ENCODE data around the gene NIT1. TPM values are rescaled to one million over a fixed set of nuclear protein-coding genes. Genes with fewer than 3 reads are reported as not detected.

Gene NIT1
- total RNA-seq, 5 donors from 2014 or later (not counting 1 experiment from before 2014, with no cell fraction given), result 23.4 to 44.7 (median 41.7) TPM

DNA sequence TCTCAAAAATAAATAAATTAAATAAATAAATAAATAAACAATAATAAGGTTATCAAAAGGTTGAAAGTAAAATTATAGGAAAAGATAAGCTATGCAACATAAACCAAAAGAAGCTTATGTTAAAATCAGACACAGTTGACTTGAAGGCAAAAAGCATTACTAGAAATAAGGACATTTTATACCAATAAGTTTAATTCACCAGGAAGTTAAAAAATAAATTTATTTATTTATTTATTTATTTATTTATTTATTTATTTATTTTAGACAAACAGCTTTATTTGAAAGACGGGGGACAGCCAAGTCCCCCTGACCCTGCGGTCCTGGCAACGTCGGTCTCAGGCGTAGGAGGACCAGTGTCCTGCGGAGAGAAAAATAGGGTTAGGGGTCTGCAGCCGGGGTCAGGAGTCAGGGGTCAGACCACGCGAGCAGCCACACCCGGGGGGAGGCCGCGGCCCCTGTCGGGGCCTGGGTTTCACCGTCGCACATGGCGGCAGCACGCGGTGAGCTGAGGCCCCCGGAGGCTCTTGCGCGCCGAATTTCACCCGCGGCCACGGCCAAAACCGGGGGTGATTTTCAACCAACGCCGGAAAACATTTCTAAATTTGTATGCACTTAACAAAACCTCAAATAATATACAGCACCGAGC is 23.0 kb downstream of the NIT1 start:
- Mint-ChIP-seq H3K9me3 (no peaks in the 10 kb centered on the region), H3K27me3 (no peaks in the 10 kb centered on the region), H3K4me1 (peaks cover 0 to 6% (median 4%) of the 10 kb centered on the region in 3 donors), H3K36me3 (no peaks in the 10 kb centered on the region), H3K4me3 (no peak overlapping the region), H3K27ac (no peak overlapping the region)
- no peak for DNase-seq
- no peaks in the 10 kb centered on the region for H3K36me3 ChIP-seq (ENCODE audit: control insufficient read depth in 2 of 2, extremely low read depth in 1 of 2, insufficient read depth in 1 of 2, low read length in 1 of 2)
- no peak for ATAC-seq (replicated peaks in 1 of 4)
- H3K9me3 ChIP-seq, result no peaks in the 10 kb centered on the region
- 97% methylated on average over 19 of the region's 29 CpGs for WGBS (ENCODE audit: insufficient coverage)
- CTCF ChIA-PET, result interaction anchor here (0.5 to 1.5 kb wide), 7 partner anchors 13 to 363 kb away, joined by 3 to 4 read pairs (median 4); no protein-coding TSS in a partner anchor
- H3K27ac ChIP-seq (ENCODE audit: low read length), result no peak overlapping the region
- POLR2A ChIA-PET, result interaction anchor here in 1 of 2 donors (0.6 kb wide), 1 partner anchor 12 kb away, joined by 5 read pairs; no protein-coding TSS in a partner anchor
- H3K4me1 ChIP-seq (ENCODE audit: control insufficient read depth in 1 of 2, extremely low read depth in 1 of 2, insufficient read depth in 2 of 2, low read length in 2 of 2), result peaks cover 0 to 5% of the 10 kb centered on the region in 2 experiments
- H3K4me3 ChIP-seq (ENCODE audit: control insufficient read depth in 1 of 2, extremely low read depth in 1 of 2, low read length in 1 of 2), result no peak overlapping the region
- H3K27me3 ChIP-seq (replicated peaks in 1 of 2; ENCODE audit: control insufficient read depth in 2 of 2, extremely low read depth in 1 of 2, insufficient read depth in 2 of 2, low read length in 1 of 2), result no peaks in the 10 kb centered on the region

DNA sequence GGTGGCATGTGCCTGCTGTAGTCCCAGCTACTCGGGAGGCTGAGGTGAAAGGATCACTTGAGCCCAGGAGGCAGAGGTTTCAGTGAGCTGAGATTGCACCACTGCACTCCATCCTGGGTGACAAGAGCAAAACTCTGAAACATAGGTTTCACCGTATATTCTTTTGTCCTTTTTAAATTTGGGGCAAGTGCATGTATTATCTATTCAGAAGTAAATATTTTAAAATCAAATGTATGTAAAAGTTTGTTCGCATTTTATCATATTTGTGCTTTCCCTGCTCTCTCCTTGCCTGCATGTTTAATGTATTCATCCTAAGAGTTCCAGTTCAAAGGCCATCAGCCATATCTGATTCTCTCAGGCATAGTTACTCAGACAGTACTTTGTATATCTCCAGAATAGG is 27.9 kb downstream of the NIT1 start:
- Histone ChIP-seq H3K27me3 (replicated peaks in 1 of 2; ENCODE audit: control insufficient read depth in 2 of 2, extremely low read depth in 1 of 2, insufficient read depth in 2 of 2, low read length in 1 of 2) (no peaks in the 10 kb centered on the region), H3K4me3 (ENCODE audit: control insufficient read depth in 1 of 2, extremely low read depth in 1 of 2, low read length in 1 of 2) (no peak overlapping the region), H3K4me1 (ENCODE audit: control insufficient read depth in 1 of 2, extremely low read depth in 1 of 2, insufficient read depth in 2 of 2, low read length in 2 of 2) (no peaks in the 10 kb centered on the region), H3K27ac (ENCODE audit: low read length) (no peak overlapping the region), H3K36me3 (ENCODE audit: control insufficient read depth in 2 of 2, extremely low read depth in 1 of 2, insufficient read depth in 1 of 2, low read length in 1 of 2) (no peaks in the 10 kb centered on the region), H3K9me3 (no peaks in the 10 kb centered on the region)
- no peaks in the 10 kb centered on the region for H3K27me3 Mint-ChIP-seq
- no peaks in the 10 kb centered on the region for H3K4me1 Mint-ChIP-seq
- WGBS (ENCODE audit: insufficient coverage), result 71% methylated on average over 1 of the region's 3 CpGs
- no peak overlapping the region for H3K27ac Mint-ChIP-seq
- POLR2A ChIA-PET, result interaction anchor here (0.6 kb wide), 2 partner anchors 23 to 342 kb away, joined by 3 to 4 read pairs; no protein-coding TSS in a partner anchor
- CTCF ChIA-PET, result interaction anchor here in 1 of 2 donors (0.6 to 0.7 kb wide), 2 partner anchors 30 to 76 kb away, joined by 3 read pairs; partner anchors contain the start of gene ARHGAP30
- no peak overlapping the region for H3K4me3 Mint-ChIP-seq
- ATAC-seq (replicated peaks in 1 of 4), result no peak
- H3K36me3 Mint-ChIP-seq, result no peaks in the 10 kb centered on the region
- no peaks in the 10 kb centered on the region for H3K9me3 Mint-ChIP-seq
- DNase-seq, result no peak

DNA sequence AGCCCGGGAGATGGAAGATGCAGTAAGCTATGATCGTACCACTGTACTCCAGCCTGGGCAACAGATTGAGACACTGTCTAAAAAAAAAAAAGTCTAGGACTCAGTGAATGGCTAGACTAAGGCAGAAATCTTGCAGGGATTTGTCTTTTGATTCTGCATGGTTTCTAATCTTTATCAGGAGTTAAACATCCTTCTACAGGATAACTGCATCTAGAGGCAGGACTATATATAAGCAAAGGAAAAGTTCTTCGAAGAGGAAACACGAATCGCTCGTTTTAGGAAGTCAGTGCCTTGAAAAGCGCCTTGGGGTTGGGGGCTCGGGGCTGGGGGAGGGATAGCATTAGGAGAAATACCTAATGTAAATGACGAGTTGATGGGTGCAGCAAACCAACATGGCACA is 35.3 kb downstream of the NIT1 start:
- ATAC-seq (replicated peaks in 1 of 4) (peak in 1 of 4 experiments; percentile 10), DNase-seq (no peak)
- 83% methylated on average over 2 of the region's 9 CpGs for WGBS (ENCODE audit: insufficient coverage)
- Histone ChIP-seq H3K4me1 (ENCODE audit: control insufficient read depth in 1 of 2, extremely low read depth in 1 of 2, insufficient read depth in 2 of 2, low read length in 2 of 2) (peaks cover 12 to 16% of the 10 kb centered on the region in 2 experiments), H3K9me3 (no peaks in the 10 kb centered on the region), H3K36me3 (ENCODE audit: control insufficient read depth in 2 of 2, extremely low read depth in 1 of 2, insufficient read depth in 1 of 2, low read length in 1 of 2) (peaks cover 3 to 13% of the 10 kb centered on the region in 2 donors), H3K27me3 (replicated peaks in 1 of 2; ENCODE audit: control insufficient read depth in 2 of 2, extremely low read depth in 1 of 2, insufficient read depth in 2 of 2, low read length in 1 of 2) (peaks cover 0 to 2% of the 10 kb centered on the region in 2 experiments), H3K4me3 (ENCODE audit: control insufficient read depth in 1 of 2, extremely low read depth in 1 of 2, low read length in 1 of 2) (peak overlapping the region; percentile 88 to 93), H3K27ac (ENCODE audit: low read length) (peak overlapping the region; percentile 97)
- POLR2A ChIA-PET, result interaction anchor here (0.6 to 3.5 kb wide), 14 partner anchors 8 to 151 kb away, joined by 3 to 18 read pairs (median 4); partner anchors contain the start of genes DEDD (in 1 of the 2), PPOX (in 1 of the 2), TOMM40L (in 1 of the 2) and USF1 (in 1 of the 2)
- peaks cover 23 to 29% (median 27%) of the 10 kb centered on the region in 3 donors for H3K4me1 Mint-ChIP-seq
- H3K27me3 Mint-ChIP-seq, result no peaks in the 10 kb centered on the region
- H3K4me3 Mint-ChIP-seq, result peak overlapping the region; percentile 94 to 98 (median 97)
- CTCF ChIA-PET, result interaction anchor here in 1 of 2 donors (0.6 to 3.3 kb wide), 6 partner anchors 12 to 385 kb away, joined by 3 to 20 read pairs (median 5); partner anchors contain the start of genes DEDD, PPOX and TOMM40L
- peak overlapping the region; percentile 99 to 100 for H3K27ac Mint-ChIP-seq
- no peaks in the 10 kb centered on the region for H3K9me3 Mint-ChIP-seq
- peaks cover 13% of the 10 kb centered on the region for H3K36me3 Mint-ChIP-seq

GRCh38 chr1:161153682-161154337 is 35.9 kb downstream of the NIT1 start, which contains the start of gene UFC1:
Gene UFC1 (plus strand): TSS chr1:161153978. CDS start chr1:161153998, 20 bp downstream.
- Mint-ChIP-seq H3K4me3 (peak within 1 kb of the TSS; percentile 94 to 98 (median 97)), H3K27ac (peak within 1 kb of the TSS; percentile 99 to 100), H3K4me1 (peaks cover 27 to 34% (median 33%) of the 10 kb centered on the region in 3 donors), H3K9me3 (no peaks in the 10 kb centered on the region), H3K27me3 (no peaks in the 10 kb centered on the region), H3K36me3 (peaks cover 15% of the 10 kb centered on the region)
- 1% methylated on average over 31 of the region's 33 CpGs for WGBS (ENCODE audit: insufficient coverage)
- peaks cover 12 to 19% of the 10 kb centered on the region in 2 experiments for H3K4me1 ChIP-seq (ENCODE audit: control insufficient read depth in 1 of 2, extremely low read depth in 1 of 2, insufficient read depth in 2 of 2, low read length in 2 of 2)
- ATAC-seq (replicated peaks in 1 of 4) (peak; percentile 93 to 97 (median 96)), DNase-seq (peak; percentile 72 to 94 (median 82))
- H3K36me3 ChIP-seq (ENCODE audit: control insufficient read depth in 2 of 2, extremely low read depth in 1 of 2, insufficient read depth in 1 of 2, low read length in 1 of 2), result peaks cover 3 to 19% of the 10 kb centered on the region in 2 donors
- H3K27ac ChIP-seq (ENCODE audit: low read length), result peak within 1 kb of the TSS; percentile 97
- POLR2A ChIA-PET, result interaction anchor here (0.6 to 3.5 kb wide), 13 partner anchors 8 to 132 kb away, joined by 3 to 18 read pairs (median 3); partner anchors contain the start of genes DEDD (in 1 of the 2), PPOX (in 1 of the 2), TOMM40L (in 1 of the 2) and USF1 (in 1 of the 2)
- no peaks in the 10 kb centered on the region for H3K9me3 ChIP-seq
- CTCF ChIA-PET, result interaction anchor here in 1 of 2 donors (0.6 to 3.3 kb wide), 7 partner anchors 12 to 386 kb away, joined by 3 to 20 read pairs (median 4); partner anchors contain the start of genes DEDD, PPOX and TOMM40L
- H3K27me3 ChIP-seq (replicated peaks in 1 of 2; ENCODE audit: control insufficient read depth in 2 of 2, extremely low read depth in 1 of 2, insufficient read depth in 2 of 2, low read length in 1 of 2), result peaks cover 0 to 2% of the 10 kb centered on the region in 2 experiments
- H3K4me3 ChIP-seq (ENCODE audit: control insufficient read depth in 1 of 2, extremely low read depth in 1 of 2, low read length in 1 of 2), result peak within 1 kb of the TSS; percentile 88 to 93

DNA sequence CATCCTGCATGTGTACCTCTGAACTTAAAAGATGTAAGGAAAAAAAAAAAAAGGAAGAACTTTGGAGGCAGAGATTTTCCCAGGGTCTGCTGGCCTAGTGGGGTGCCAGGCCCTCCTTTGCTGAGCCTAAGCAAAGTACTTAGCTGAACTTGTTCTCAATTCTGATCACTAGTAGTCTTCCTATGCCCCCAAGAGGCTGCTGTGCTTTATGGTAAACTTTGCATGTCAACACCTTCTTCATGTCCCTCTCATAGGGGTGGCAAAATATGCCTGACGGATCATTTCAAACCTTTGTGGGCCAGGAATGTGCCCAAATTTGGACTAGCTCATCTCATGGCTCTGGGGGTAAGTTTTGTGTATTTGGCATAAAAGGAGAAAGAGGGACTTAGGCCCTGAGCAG is 40.0 kb downstream of the NIT1 start:
- H3K4me1 Mint-ChIP-seq, result peaks cover 64 to 71% (median 68%) of the 10 kb centered on the region in 3 donors
- Histone ChIP-seq H3K4me3 (ENCODE audit: control insufficient read depth in 1 of 2, extremely low read depth in 1 of 2, low read length in 1 of 2) (no peak overlapping the region), H3K27me3 (replicated peaks in 1 of 2; ENCODE audit: control insufficient read depth in 2 of 2, extremely low read depth in 1 of 2, insufficient read depth in 2 of 2, low read length in 1 of 2) (no peaks in the 10 kb centered on the region), H3K36me3 (ENCODE audit: control insufficient read depth in 2 of 2, extremely low read depth in 1 of 2, insufficient read depth in 1 of 2, low read length in 1 of 2) (peaks cover 9 to 34% of the 10 kb centered on the region in 2 donors), H3K9me3 (no peaks in the 10 kb centered on the region), H3K4me1 (ENCODE audit: control insufficient read depth in 1 of 2, extremely low read depth in 1 of 2, insufficient read depth in 2 of 2, low read length in 2 of 2) (peaks cover 19 to 45% of the 10 kb centered on the region in 2 experiments), H3K27ac (ENCODE audit: low read length) (no peak overlapping the region)
- H3K4me3 Mint-ChIP-seq, result peak overlapping the region; percentile 86 to 94 (median 92)
- DNase-seq, result no peak
- no peaks in the 10 kb centered on the region for H3K9me3 Mint-ChIP-seq
- 80% methylated on average over 1 of the region's 1 CpG for WGBS (ENCODE audit: insufficient coverage)
- POLR2A ChIA-PET, result interaction anchor here (0.6 to 1.6 kb wide), 4 partner anchors 8 to 65 kb away, joined by 4 to 11 read pairs (median 5); partner anchors contain the start of genes DEDD (in 1 of the 2) and PPOX (in 1 of the 2)
- H3K27ac Mint-ChIP-seq, result peak overlapping the region; percentile 41 to 94
- ATAC-seq (replicated peaks in 1 of 4), result no peak
- CTCF ChIA-PET, result interaction anchor here in 1 of 2 donors (0.9 kb wide), 1 partner anchor 8 kb away, joined by 4 read pairs; the partner anchor contains the start of gene PPOX
- no peaks in the 10 kb centered on the region for H3K27me3 Mint-ChIP-seq
- peaks cover 16% of the 10 kb centered on the region for H3K36me3 Mint-ChIP-seq
